Measurements from ENCODE around the gene EXOC2. TPM values are rescaled to one million over a fixed set of nuclear protein-coding genes. Genes with fewer than 3 reads are reported as not detected.

The EXOC2 gene
- total and polyA plus RNA-seq, 5 experiments from 2014 or later = 28.6 to 40.3 (median 36.7) TPM

DNA sequence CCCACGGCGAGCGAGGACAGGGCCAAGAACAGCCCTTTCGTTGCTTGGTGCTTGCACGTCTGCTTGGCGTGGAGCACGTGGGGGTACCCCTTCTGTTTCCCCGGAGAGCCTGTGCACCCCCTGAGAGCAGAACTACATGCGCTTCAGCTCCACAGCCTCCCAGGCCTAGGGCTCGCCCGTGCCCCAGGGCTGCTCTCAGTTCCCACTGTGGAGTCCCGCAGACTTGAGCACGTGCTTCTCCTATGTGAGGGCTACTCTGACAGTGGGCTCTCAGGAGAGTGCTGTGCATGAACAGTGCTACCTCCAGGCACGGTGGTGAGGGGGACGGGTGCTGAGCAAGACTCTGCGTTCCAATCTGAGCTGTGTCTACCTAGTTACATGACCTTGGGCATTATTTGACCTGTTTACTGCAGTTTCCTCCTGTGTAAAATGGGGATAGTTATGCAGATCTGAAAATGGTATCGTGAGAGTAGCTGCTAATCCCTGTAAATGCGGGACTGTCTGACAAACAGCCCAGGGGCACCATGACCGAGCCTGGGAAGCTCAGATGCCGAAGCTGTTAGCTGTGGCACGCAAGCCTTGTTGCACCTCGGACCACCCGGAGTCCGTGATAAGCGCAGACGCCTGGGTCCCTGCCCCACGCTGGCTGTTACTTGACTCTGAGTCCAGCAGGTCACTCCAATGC, 219.0 kb downstream of the EXOC2 start:
- H3K36me3 Mint-ChIP-seq = no peaks in the 10 kb centered on the region
- peak overlapping the region; percentile 31 to 81 (median 52) for H3K27ac Mint-ChIP-seq
- H3K9me3 Mint-ChIP-seq = no peaks in the 10 kb centered on the region
- no peaks in the 10 kb centered on the region for H3K27me3 Mint-ChIP-seq
- ATAC-seq (no peak), DNase-seq (no peak)
- POLR2A ChIA-PET = interaction anchor here (0.8 to 3.1 kb wide), 6 partner anchors 11 to 82 kb away, joined by 3 to 14 read pairs (median 4); partner anchors contain the start of gene IRF4
- peak overlapping the region; percentile 63 to 84 (median 76) for H3K4me3 Mint-ChIP-seq
- peaks cover 12 to 46% (median 41%) of the 10 kb centered on the region in 4 donors for H3K4me1 Mint-ChIP-seq

GRCh38 chr6:473356-473755, 219.6 kb downstream of the EXOC2 start:
- H3K36me3 Mint-ChIP-seq = no peaks in the 10 kb centered on the region
- peak overlapping the region in 4 of 10 donors; percentile 31 to 62 (median 44) for H3K27ac Mint-ChIP-seq
- H3K27me3 Mint-ChIP-seq = no peaks in the 10 kb centered on the region
- no peaks in the 10 kb centered on the region for H3K9me3 Mint-ChIP-seq
- POLR2A ChIA-PET = interaction anchor here (0.8 kb wide), 1 partner anchor 19 kb away, joined by 3 read pairs; no protein-coding TSS in a partner anchor
- peak overlapping the region in 3 of 10 donors; percentile 2 to 76 (median 45) for H3K4me3 Mint-ChIP-seq
- DNase-seq = no peak
- no peak for ATAC-seq
- peaks cover 12 to 42% (median 37%) of the 10 kb centered on the region in 4 donors for H3K4me1 Mint-ChIP-seq

- Mint-ChIP-seq H3K4me1 (peaks cover 12 to 38% (median 34%) of the 10 kb centered on the region in 4 donors), H3K36me3 (no peaks in the 10 kb centered on the region), H3K4me3 (no peak overlapping the region), H3K27me3 (peaks cover 0 to 8% (median 6%) of the 10 kb centered on the region in 5 donors), H3K9me3 (no peaks in the 10 kb centered on the region), H3K27ac (no peak overlapping the region)
- POLR2A ChIA-PET = no interaction called here
- DNase-seq (no peak), ATAC-seq (no peak)
Measured at GRCh38 chr6:470901-471448, 222.0 kb downstream of the EXOC2 start.

GRCh38 chr6:470051-470900, 222.7 kb downstream of the EXOC2 start:
- POLR2A ChIA-PET = interaction anchor here (0.5 kb wide), 1 partner anchor 20 kb away, joined by 6 read pairs; no protein-coding TSS in a partner anchor
- H3K27ac Mint-ChIP-seq = peak overlapping the region in 2 of 10 donors; percentile 47 to 49
- DNase-seq (no peak), ATAC-seq (no peak)
- no peaks in the 10 kb centered on the region for H3K36me3 Mint-ChIP-seq
- peaks cover 13 to 35% (median 27%) of the 10 kb centered on the region in 4 donors for H3K4me1 Mint-ChIP-seq
- H3K27me3 Mint-ChIP-seq = peaks cover 0 to 14% (median 6%) of the 10 kb centered on the region in 5 donors
- H3K9me3 Mint-ChIP-seq = no peaks in the 10 kb centered on the region
- H3K4me3 Mint-ChIP-seq = no peak overlapping the region

DNA sequence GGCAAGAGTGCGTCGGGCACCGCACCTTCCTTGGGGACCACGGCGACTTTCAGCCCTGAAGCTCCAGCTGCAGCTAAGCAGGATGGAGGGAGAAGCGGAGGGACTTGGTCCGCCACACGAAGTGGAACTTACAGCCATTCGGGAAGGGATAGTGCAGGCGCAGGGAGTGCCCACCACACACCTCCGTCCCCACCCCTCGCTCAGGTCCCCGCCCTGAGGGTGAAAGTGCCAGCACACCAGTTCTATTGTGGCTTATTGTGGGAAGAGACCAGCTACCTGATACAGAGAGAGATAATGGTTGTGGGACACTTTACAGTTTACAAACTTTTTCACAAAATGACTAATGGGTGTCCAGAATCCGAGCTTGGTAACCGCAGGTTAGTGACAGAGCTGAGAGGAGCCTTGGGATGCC, 225.3 kb downstream of the EXOC2 start:
- ATAC-seq (no peak), DNase-seq (no peak)
- Mint-ChIP-seq H3K36me3 (no peaks in the 10 kb centered on the region), H3K9me3 (no peaks in the 10 kb centered on the region), H3K27ac (no peak overlapping the region), H3K27me3 (peaks cover 0 to 22% (median 12%) of the 10 kb centered on the region in 5 donors), H3K4me1 (peaks cover 0 to 15% (median 3%) of the 10 kb centered on the region in 4 donors), H3K4me3 (no peak overlapping the region)
- POLR2A ChIA-PET = no interaction called here

- H3K4me1 Mint-ChIP-seq = peaks cover 0 to 14% (median 3%) of the 10 kb centered on the region in 4 donors
- H3K36me3 Mint-ChIP-seq = no peaks in the 10 kb centered on the region
- DNase-seq = no peak
- H3K27me3 Mint-ChIP-seq = peaks cover 0 to 22% (median 12%) of the 10 kb centered on the region in 5 donors
- H3K9me3 Mint-ChIP-seq = no peaks in the 10 kb centered on the region
- no peak overlapping the region for H3K4me3 Mint-ChIP-seq
- ATAC-seq = no peak
- peak overlapping the region in 1 of 10 donors; percentile 31 for H3K27ac Mint-ChIP-seq
- POLR2A ChIA-PET = no interaction called here
Measured at GRCh38 chr6:467111-467510, 225.8 kb downstream of the EXOC2 start.

DNA sequence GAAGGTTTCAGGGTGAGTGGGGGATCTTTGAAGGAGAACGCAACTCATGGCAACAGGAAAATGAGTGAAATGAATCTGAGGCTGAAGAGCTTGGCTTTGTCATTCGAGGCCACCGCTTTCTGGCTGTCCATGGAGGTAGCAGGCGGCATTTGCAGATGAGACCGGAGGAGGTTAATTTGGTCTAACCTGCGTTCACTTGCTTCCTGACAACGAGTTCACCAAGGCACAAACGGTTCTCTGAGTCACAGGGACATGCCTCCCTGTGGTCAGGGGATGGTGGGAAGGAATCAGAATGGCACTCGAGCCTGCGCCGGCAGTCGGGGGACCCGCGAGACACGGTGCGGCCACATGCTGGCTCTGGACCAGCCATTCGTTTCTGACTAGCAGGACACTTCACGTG, 226.4 kb downstream of the EXOC2 start:
- H3K36me3 Mint-ChIP-seq = no peaks in the 10 kb centered on the region
- no peak overlapping the region for H3K4me3 Mint-ChIP-seq
- POLR2A ChIA-PET = no interaction called here
- peaks cover 0 to 22% (median 12%) of the 10 kb centered on the region in 5 donors for H3K27me3 Mint-ChIP-seq
- ATAC-seq (no peak), DNase-seq (no peak)
- H3K9me3 Mint-ChIP-seq = no peaks in the 10 kb centered on the region
- H3K27ac Mint-ChIP-seq = peak overlapping the region in 3 of 10 donors; percentile 5 to 66 (median 31)
- peaks cover 0 to 14% (median 3%) of the 10 kb centered on the region in 4 donors for H3K4me1 Mint-ChIP-seq

DNA sequence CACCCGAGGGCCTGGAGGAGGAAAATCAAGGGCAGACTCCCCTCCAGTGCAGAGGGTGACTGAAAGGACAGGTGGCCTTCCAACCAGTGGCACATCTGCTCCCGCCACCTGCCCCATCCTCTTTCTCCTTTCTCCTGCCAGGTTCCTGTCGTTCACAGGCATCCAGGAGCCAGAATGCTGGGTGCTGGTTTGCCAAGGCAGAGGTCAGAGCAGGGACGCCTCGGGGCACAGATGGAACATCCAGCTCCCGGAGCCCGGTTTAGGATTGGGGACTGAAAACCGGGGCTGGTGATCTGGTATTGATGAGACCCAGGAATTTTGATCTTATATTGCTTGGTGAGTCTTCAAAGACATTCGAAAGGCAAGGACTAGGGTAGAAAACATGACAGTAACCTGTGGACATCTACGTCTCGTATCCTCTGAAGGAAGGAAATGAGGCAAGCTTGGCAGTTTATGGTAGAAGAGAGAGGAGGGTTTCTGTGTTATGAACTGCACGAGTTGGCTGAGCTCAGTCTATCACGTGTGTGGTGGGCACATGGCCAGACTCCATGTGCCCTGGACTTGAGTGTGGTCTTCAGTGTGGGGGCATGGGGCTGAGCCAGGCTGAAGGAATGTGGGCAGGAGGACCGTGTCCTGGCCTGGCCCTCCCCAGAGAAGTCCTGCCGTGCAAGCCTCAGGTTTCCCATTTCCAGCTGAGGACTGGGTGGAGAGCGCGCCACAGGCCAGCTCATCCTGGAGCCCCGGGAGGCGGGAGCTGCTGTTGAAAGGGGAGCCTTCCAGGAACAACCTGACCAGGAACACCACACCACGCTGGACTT, 227.2 kb downstream of the EXOC2 start:
- Mint-ChIP-seq H3K36me3 (no peaks in the 10 kb centered on the region), H3K9me3 (no peaks in the 10 kb centered on the region), H3K4me1 (peaks cover 0 to 14% (median 3%) of the 10 kb centered on the region in 4 donors), H3K27ac (peak overlapping the region in 2 of 10 donors; percentile 32 to 79), H3K27me3 (peaks cover 0 to 22% (median 12%) of the 10 kb centered on the region in 5 donors), H3K4me3 (no peak overlapping the region)
- ATAC-seq (no peak), DNase-seq (no peak)
- POLR2A ChIA-PET = no interaction called here

DNA sequence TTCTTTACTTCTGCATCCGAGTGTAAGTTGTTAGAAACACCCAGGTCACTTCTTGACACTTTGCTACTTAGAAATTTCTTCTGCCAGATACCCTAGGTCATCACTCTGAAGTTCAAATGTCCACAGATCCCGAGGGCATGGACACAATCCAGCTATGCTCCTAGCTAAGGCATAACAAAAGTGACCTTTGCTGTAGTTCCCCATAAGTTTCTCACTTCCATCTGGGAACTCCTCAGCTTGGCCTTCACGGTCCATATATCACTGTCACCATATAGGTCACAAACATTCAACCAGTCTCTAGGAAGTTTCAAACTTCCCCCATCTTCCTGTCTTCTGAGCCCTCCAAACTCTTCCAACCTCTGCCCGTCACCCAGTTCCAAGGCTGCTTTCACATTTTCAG, 236.1 kb downstream of the EXOC2 start:
- POLR2A ChIA-PET = no interaction called here
- Mint-ChIP-seq H3K4me1 (peaks cover 5 to 15% (median 13%) of the 10 kb centered on the region in 4 donors), H3K4me3 (no peak overlapping the region), H3K9me3 (peaks cover 0 to 9% (median 4%) of the 10 kb centered on the region in 9 donors), H3K36me3 (peaks cover 0 to 4% (median 0%) of the 10 kb centered on the region in 3 donors), H3K27ac (peak overlapping the region in 2 of 10 donors; percentile 43 to 44), H3K27me3 (no peaks in the 10 kb centered on the region)
- ATAC-seq (no peak), DNase-seq (no peak)

GRCh38 chr6:456358-456867, 236.5 kb downstream of the EXOC2 start:
- no peak for DNase-seq
- Mint-ChIP-seq H3K27ac (no peak overlapping the region), H3K4me3 (no peak overlapping the region)

GRCh38 chr6:455835-456234, 237.1 kb downstream of the EXOC2 start:
- POLR2A ChIA-PET = no interaction called here
- Mint-ChIP-seq H3K9me3 (peaks cover 0 to 9% (median 4%) of the 10 kb centered on the region in 9 donors), H3K4me3 (peak overlapping the region in 1 of 10 donors; percentile 53), H3K36me3 (peaks cover 0 to 4% (median 0%) of the 10 kb centered on the region in 3 donors), H3K27ac (peak overlapping the region in 3 of 10 donors; percentile 1 to 75 (median 72)), H3K4me1 (peaks cover 5 to 15% (median 13%) of the 10 kb centered on the region in 4 donors), H3K27me3 (no peaks in the 10 kb centered on the region)
- DNase-seq (no peak), ATAC-seq (no peak)

More at GRCh38 chr6:456358-456867, 236.5 kb downstream of the EXOC2 start:
- Mint-ChIP-seq H3K9me3 (peaks cover 0 to 9% (median 4%) of the 10 kb centered on the region in 9 donors), H3K4me1 (peaks cover 5 to 15% (median 13%) of the 10 kb centered on the region in 4 donors), H3K36me3 (peaks cover 0 to 4% (median 0%) of the 10 kb centered on the region in 3 donors), H3K27me3 (no peaks in the 10 kb centered on the region)
- no peak for ATAC-seq
- POLR2A ChIA-PET = no interaction called here
